ENCODE results near the gene AURKB. TPM values are rescaled to one million over a fixed set of nuclear protein-coding genes. Genes with fewer than 3 reads are reported as not detected.
A peak's percentile ranks its signal among the peaks of the same experiment; 100 is the strongest.

Gene AURKB
- polyA plus RNA-seq, 1 donor (not counting 4 experiments of a cell fraction or from before 2014, with no cell fraction given), result 12.6 TPM

- peaks cover 35% of the 10 kb centered on the region for H3K4me1 ChIP-seq (ENCODE audit: control insufficient read depth, extremely low read depth, insufficient read depth, low read length)
- H3K36me3 ChIP-seq (ENCODE audit: control insufficient read depth in 2 of 2, extremely low read depth in 1 of 2, insufficient read depth in 2 of 2, low read length in 2 of 2), result peaks cover 9 to 16% of the 10 kb centered on the region in 2 experiments
- no peak overlapping the region for H3K9ac ChIP-seq (ENCODE audit: control insufficient read depth, extremely low read depth, insufficient read depth, low read length)
- no peak for DNase-seq (ENCODE audit: low read depth, low spot score)
- no peak overlapping the region for H3K4me3 ChIP-seq (ENCODE audit: control insufficient read depth in 2 of 3, extremely low read depth in 1 of 3, insufficient read depth in 2 of 3, low read depth in 1 of 3, low read length in 3 of 3)
- dilution Hi-C loops (cut with MboI; ENCODE audit: extremely low pct_ligation_motif_present, low sequenced_read_pairs), result no loop called here
- no peak for FAIRE-seq
- H2AFZ ChIP-seq (ENCODE audit: control insufficient read depth, low read length), result peak overlapping the region; percentile 58
- H4K20me1 ChIP-seq (ENCODE audit: control insufficient read depth, extremely low read depth, insufficient read depth, low read length), result no peaks in the 10 kb centered on the region
- H3K27me3 ChIP-seq (ENCODE audit: control insufficient read depth, extremely low read depth, insufficient read depth, low read length), result no peaks in the 10 kb centered on the region
- H3K9me3 ChIP-seq (ENCODE audit: control insufficient read depth, low read depth, low read length), result no peaks in the 10 kb centered on the region
- no peak for TF ChIP-seq CTCF (optimal IDR thresholded peaks at IDR 0.05 in 1 of 3, IDR thresholded peaks at IDR 0.05 in 1 of 3, conservative IDR thresholded peaks at IDR 0.05 in 1 of 3; ENCODE audit: extremely low read depth in 1 of 3, insufficient read depth in 2 of 3, low read length in 3 of 3)
- TF ChIP-seq EZH2 (IDR thresholded peaks at IDR 0.05; ENCODE audit: low read length), result no peak
- no peaks in the 10 kb centered on the region for H3K9me1 ChIP-seq (ENCODE audit: control insufficient read depth, extremely low read depth, insufficient read depth, low read length)
- H3K4me2 ChIP-seq (ENCODE audit: control insufficient read depth, extremely low read depth, insufficient read depth, low read depth, low read length), result peak overlapping the region; percentile 22
- peak overlapping the region; percentile 14 for H3K27ac ChIP-seq (ENCODE audit: control insufficient read depth, insufficient read depth, low read length)
- peaks cover 16% of the 10 kb centered on the region for H3K79me2 ChIP-seq (ENCODE audit: control insufficient read depth, insufficient read depth, low read length)
Measured at GRCh38 chr17:8164815-8165131, 45.6 kb downstream of the AURKB start.

- H3K9me3 ChIP-seq (ENCODE audit: control insufficient read depth, low read depth, low read length), result no peaks in the 10 kb centered on the region
- H3K79me2 ChIP-seq (ENCODE audit: control insufficient read depth, insufficient read depth, low read length), result peaks cover 18% of the 10 kb centered on the region
- peak overlapping the region; percentile 41 for H3K4me2 ChIP-seq (ENCODE audit: control insufficient read depth, extremely low read depth, insufficient read depth, low read depth, low read length)
- peak overlapping the region; percentile 58 for H2AFZ ChIP-seq (ENCODE audit: control insufficient read depth, low read length)
- dilution Hi-C loops (cut with MboI; ENCODE audit: extremely low pct_ligation_motif_present, low sequenced_read_pairs), result no loop called here
- FAIRE-seq, result no peak
- no peak for DNase-seq (ENCODE audit: low read depth, low spot score)
- peaks cover 12 to 22% of the 10 kb centered on the region in 2 experiments for H3K36me3 ChIP-seq (ENCODE audit: control insufficient read depth in 2 of 2, extremely low read depth in 1 of 2, insufficient read depth in 2 of 2, low read length in 2 of 2)
- H3K9me1 ChIP-seq (ENCODE audit: control insufficient read depth, extremely low read depth, insufficient read depth, low read length), result no peaks in the 10 kb centered on the region
- peak overlapping the region in 1 of 3 experiments; percentile 5 for H3K4me3 ChIP-seq (ENCODE audit: control insufficient read depth in 2 of 3, extremely low read depth in 1 of 3, insufficient read depth in 2 of 3, low read depth in 1 of 3, low read length in 3 of 3)
- H3K27ac ChIP-seq (ENCODE audit: control insufficient read depth, insufficient read depth, low read length), result peak overlapping the region; percentile 14
- peaks cover 35% of the 10 kb centered on the region for H3K4me1 ChIP-seq (ENCODE audit: control insufficient read depth, extremely low read depth, insufficient read depth, low read length)
- H3K27me3 ChIP-seq (ENCODE audit: control insufficient read depth, extremely low read depth, insufficient read depth, low read length), result no peaks in the 10 kb centered on the region
- TF ChIP-seq CTCF (optimal IDR thresholded peaks at IDR 0.05 in 1 of 3, IDR thresholded peaks at IDR 0.05 in 1 of 3, conservative IDR thresholded peaks at IDR 0.05 in 1 of 3; ENCODE audit: extremely low read depth in 1 of 3, insufficient read depth in 2 of 3, low read length in 3 of 3) (no peak), EZH2 (IDR thresholded peaks at IDR 0.05; ENCODE audit: low read length) (no peak)
- H3K9ac ChIP-seq (ENCODE audit: control insufficient read depth, extremely low read depth, insufficient read depth, low read length), result peak overlapping the region; percentile 78
- H4K20me1 ChIP-seq (ENCODE audit: control insufficient read depth, extremely low read depth, insufficient read depth, low read length), result no peaks in the 10 kb centered on the region
Measured at GRCh38 chr17:8163978-8164814, 46.2 kb downstream of the AURKB start.

Data from keratinocyte (primary cell).